Left hindlimb (tissue), 1 donor: ENCODE data around the gene SYT15.
"Not testable (repeated sequence)": the region's sequence is repeated elsewhere in the genome, so short reads cannot be mapped to it uniquely, and the experiment has no call there.

Experiments used
- DNase-seq: peaks from one replicate; pipeline ENCODE4 v3.0.0-alpha.2; 2018

SYT15 gene

DNA sequence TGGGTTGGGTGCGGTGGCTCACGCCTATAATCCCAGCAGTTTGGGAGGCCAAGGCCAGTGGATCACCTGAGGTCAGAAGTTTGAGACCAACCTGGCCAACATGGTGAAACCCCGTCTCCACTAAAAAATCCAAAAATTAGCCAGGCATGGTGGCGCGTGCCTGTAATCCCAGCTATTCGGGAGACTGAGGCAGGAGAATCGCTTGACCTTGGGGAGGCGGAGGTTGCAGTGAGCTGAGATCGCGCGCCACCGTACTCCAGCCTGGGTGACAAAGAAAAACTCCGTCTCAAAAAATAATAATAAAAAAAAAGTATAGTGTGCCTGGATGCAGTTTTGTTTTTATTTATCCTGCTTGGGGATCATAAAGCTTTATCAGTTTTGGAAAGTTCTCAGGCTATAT, 14.4 kb downstream of the SYT15 start:
- DNase-seq = not testable (repeated sequence)

DNA sequence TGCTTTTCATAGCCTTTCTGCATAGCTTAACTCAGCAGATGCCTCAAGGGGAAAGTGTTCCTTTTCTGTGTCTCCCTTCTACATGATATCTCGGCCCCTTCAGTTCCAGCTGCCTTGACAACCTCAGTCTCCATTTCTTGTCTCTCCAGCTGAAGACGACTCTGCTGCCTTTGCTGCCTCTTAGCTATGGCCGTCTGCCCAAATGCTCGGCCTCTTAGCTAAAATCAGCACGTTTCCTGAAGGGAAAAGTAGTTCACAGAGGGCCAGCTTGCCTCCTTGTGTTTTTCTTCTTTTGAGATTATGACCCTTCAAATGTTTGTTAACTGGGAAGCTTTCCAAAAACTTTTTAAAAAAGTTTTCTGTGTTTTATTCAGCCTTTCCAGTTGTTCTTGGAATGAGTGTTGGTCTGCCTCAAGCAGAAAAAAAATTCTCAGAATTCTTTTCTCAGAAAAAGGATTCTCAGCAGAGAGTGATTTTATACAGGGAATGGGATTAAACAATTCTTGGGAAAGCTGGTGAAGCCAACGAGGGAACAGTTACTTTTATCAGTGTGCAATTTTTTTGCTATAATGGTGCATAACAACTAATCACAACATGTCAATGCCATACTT, 15.6 kb downstream of the SYT15 start:
- not testable (repeated sequence) for DNase-seq

DNA sequence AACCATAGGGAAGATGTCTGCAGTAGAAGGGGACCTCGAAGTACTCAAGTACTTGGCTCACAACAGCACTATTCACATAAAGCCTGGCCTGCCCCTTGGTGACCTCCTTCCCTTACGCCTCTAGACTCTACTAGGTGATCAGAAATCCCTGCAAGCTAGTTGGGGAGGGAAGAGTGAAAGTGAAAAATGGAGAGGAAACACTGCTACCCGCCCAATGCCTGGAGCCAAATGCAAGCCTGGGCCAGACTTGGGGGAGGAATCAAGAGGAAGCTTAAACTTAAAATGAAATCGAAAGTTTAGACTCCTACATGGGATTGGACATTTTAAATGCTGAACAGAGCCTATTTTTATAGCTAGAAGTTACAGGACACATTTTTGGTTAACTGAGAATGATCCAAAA, 17.6 kb downstream of the SYT15 start:
- DNase-seq = not testable (repeated sequence)

DNA sequence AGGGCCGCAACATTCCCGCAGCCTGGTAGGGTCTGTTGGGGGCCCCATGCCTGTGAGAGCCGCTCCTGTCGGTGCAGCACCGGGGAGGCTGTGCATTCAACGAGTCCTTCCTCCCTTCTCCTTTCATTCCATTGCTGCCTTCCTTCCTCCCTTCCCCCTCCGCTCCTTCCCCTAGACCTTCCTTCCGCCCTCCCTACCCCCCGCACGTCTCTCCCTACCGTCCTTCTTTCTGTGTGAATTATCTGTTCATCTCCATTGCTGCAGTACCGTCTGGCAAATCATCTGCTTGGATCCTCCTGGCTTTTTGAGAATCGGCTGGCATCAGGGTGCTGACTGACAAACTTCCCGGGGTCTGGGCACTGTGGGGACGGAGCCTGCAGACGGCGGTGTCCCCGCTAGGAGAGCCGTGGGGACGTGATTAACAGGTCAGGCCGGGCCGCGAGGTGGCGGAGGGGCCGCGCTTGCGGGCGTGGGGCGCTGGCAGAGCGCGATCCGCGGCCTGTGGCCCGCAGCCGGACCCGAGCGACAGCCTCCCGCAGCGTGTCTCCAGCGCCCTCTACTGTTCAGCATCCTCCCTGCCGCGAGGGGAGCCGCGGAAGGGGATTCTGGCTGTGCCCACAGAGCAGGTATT, 18.8 kb downstream of the SYT15 start:
- DNase-seq = not testable (repeated sequence)

DNA sequence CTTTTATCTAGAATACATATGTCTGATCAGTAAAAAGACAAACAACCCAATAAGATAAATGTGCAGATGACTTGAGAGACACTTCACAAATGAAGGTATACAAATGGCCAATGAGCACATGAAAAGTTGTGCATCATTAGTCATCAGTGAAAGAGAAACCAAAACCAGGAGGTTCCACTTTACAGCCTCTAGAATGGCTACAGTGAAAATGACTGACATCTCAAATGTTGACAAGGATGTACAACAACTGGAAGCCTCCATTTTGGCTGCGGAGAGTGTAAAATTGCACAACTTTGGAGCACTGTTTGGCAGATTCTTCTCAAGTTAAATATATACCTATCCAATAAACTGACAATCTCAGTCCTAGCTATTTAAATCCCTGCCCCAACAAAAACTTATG, 21.6 kb downstream of the SYT15 start:
- not testable (repeated sequence) for DNase-seq

DNA sequence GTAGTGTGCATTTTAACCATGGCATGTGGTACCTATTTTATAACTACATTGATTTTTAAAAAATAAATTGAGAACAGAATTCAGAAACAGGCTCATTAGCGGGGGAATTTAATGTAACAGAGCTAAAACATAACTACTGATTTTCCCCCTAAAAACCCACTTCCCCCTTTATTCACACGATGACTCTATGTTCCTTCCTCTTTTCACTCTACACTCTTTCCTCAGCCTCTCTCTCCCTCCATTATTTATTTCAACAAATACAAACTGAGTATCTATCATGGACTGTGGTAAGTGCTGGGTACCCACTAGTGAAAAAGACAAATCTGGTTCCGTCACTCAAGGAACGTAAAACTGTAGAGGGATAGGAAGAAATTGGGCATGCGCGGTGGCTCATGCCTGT, 36.6 kb downstream of the SYT15 start:
- not testable (repeated sequence) for DNase-seq

DNA sequence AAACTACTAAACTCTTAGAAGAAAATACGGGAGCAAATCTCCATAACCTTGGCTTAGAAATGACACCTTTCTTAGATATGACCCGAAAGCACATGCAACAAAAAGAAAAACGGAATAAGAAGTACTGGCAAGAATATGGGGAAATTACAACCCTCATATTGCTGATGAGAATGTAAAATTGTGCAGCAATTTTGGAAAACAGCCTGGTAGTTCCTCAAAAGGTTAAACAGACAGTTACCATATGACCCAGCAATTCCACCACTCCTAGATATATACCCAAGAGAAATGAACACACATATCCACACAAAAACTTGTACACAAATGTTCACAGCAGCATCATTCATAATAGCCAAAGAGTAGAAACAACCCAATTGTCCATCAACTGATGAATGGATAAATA, 37.3 kb downstream of the SYT15 start:
- not testable (repeated sequence) for DNase-seq

DNA sequence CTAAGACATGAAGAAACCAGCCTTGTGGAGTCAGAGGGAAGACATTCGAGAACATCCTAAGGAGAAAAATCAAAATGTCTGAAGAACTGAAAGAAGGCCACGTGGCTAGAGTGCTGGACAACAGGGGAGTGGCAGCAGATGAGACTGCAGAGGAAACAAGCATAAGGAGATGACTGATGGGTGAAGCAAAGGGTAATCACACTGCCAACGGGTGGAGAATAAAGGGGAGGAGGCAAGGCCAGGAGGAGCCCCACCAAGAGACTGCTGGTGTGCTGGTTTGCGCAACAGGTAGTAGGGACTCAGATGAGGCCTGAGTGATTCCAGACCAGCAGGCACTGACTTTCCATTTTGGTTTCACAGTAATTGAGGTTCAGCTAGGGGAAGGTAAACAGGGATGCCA, 38.2 kb downstream of the SYT15 start:
- DNase-seq = not testable (repeated sequence)

DNA sequence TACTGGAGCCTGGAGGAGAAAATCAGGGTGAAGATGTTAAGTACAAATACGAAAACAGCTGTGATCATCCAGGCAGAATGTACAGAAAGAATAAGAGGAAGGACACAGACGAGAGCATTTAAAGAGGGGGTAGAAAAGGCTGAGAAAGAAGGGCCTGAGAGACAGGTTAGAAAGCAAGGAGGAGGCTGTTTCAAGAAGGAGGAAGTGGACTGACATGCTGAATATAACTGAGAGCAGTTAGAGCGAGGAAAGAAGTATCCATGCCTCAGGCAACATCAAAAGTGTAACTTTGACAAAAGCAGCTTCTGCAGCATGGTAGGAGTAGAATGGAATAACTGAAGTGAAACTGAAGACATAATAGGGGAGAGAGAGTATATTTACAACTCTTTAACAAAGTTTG, 39.0 kb downstream of the SYT15 start:
- not testable (repeated sequence) for DNase-seq

DNA sequence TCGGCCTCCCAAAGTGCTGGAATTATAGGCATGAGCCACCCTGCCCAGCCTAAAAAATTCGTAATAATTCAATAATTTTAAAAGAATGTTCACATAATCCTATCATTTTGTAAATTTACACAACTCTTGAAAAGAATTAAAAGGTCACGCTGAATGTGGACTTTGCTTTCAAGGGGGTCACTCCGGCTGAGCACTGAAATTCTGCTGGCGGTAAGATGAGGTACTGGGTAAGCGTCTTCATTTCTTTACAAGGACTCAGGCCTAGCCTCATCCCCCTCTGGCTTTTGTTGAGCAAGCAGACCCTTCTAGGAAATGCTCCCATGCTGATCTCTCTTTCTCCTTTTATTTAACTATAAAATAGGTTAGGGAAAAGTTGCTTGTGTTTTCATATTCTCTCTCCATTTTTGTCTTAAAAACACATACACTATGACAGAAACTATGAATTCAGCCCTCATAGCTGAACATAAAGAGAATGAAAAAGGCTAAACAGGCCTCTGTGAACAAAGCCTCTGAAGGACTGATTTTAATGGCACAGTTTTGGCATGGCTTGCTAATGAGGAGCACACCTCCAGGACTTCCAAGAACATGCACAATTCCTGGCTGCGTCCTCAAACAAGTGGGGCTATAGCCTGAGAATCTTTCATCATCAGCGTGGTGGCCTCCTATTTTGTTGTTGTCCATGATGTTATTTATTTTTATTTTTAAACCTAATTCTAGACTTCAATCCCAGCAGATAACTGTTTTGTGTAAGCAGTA, 45.1 kb downstream of the SYT15 start:
- DNase-seq = not testable (repeated sequence)

DNA sequence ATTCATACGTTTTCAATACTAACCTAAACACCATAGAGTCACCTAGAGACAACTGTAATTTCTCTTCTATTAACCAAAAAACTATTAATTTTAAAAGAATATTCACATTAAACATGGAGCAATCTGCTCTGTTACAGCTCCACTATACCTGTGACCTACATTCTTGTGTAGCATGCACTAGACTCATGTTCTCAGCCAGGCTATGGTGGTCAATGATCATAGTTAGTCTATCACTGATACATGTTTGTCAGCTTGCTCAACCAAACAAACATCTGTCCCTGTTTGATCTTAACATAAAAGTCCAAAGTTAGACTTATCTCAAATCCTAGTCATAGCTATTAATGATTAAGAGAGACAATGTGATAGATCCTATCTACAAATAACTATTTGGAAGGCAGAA, 50.9 kb downstream of the SYT15 start:
- DNase-seq = not testable (repeated sequence)

DNA sequence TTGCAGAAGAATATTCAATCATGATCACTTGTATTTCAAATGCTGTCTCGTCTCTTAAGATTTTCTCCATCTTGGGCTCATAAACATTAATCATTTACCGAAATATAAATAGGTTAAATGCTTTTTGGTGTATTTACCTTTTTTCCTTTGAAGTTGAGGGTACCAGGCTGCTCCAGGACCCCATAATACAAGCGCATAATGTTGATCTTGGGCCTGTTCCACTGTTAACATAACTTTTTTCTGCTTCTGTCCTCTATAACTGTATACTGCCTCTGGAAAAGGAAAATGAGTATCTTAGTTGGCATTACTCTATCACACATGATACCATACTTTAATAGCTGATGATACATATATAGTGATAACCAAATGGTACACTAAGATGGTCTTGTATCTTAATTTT, 51.9 kb downstream of the SYT15 start:
- DNase-seq = not testable (repeated sequence)

DNA sequence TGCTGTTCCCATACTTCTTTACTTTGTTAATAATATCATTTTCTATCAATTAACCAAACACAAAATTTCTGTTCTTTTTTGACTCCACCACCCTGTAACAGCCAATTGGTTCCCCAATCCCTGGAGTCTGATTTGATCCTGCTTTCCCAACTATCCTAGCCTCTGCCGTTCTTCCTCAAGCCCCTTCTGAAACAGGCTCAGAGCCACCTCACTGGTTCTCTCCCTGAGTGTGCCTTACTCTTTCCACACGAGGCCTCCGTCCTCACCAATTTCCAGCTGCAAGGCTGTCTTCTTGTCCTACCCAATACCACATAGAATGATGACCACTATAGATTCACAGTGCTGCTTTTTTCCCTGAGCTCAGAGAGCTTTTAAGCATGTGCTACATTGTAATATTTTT, 52.8 kb downstream of the SYT15 start:
- DNase-seq = not testable (repeated sequence)

DNA sequence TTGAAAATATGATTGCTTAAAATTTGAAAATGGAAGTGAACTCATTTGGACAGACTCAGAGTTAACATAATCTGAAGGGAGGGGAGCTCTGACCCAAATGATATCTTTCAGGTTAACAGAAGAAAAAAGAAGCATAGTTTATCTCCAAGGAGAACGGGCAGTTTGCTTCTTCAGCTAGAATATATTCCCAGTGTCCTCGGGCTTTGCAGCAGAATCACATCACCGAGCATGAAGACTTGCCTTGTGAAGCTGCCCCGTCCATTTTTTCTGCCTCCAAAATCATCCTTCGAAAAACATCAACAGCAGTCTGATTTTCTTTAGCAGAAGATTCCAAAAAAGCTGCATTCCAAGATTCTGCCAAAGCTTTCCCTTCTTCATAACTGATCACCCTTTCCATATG, 55.8 kb downstream of the SYT15 start:
- not testable (repeated sequence) for DNase-seq

DNA sequence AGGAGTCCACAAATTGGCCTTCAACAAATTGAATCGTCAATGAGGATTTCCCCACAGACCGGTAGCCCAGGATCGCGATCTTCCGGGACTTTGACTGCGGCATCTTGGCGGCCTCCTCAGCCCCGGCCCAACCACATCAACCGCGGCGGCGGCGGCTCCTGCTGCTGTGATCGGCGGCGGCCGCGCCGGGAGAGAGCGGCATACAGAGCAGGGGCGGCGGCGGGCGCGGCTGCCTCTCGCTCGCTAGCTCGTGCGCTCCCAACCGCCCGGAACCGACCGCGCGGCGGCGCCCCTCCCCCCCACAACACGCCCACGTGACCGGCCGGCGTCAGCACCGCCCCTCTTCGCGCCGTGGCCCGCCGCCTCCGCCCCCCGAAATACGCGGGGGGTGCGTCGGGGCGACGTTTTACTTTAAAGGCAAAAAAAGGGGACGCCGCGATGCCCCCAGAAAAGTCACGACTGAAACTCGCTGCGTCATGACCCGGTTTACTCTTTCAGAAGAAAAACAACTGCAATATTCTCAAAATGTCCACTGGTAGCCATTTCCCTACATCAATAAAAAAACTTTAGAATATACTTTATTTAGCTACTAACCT, 56.5 kb downstream of the SYT15 start:
- not testable (repeated sequence) for DNase-seq

DNA sequence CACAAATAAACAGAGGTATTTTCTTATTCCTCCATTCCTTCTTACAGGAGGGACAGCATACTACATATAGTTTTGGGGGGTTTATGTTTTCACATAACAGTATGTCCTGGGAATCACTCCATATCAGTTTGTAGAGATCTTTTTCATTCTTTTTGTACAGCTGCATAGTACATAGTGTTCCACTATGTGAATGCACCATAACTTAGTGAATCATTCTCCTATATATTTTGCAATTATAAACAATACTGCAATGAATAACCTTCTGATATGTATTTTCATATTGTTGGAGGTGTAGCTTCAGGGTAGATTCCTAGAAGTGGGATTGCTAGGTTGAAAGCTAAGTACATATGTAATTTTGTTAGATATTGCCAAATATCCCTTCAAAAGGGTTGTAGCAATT, 61.1 kb downstream of the SYT15 start:
- DNase-seq = not testable (repeated sequence)
